Endodermal cell (in vitro differentiated cells): ENCODE measurements around the gene FAM53C. TPM values are rescaled to one million over a fixed set of nuclear protein-coding genes. Genes with fewer than 3 reads are reported as not detected.
A peak's percentile ranks its signal among the peaks of the same experiment; 100 is the strongest.

Source experiments
- DNase-seq: peaks from one replicate; pipeline ENCODE4 v3.0.0-alpha.2; 2017
- H3K27ac ChIP-seq: 2 replicates; pipeline ENCODE4 v1.5.1; 2013; ENCODE audit warnings: mild to moderate bottlenecking, low read depth, low read length, moderate library complexity
- H3K27me3 ChIP-seq: 2 replicates; pipeline ENCODE4 v1.6.1; 2013; ENCODE audit warnings: mild to moderate bottlenecking, low read length, moderate library complexity; ENCODE audit not compliant: insufficient read depth, control insufficient read depth, poor library complexity, severe bottlenecking
- H3K36me3 ChIP-seq: 2 replicates; pipeline ENCODE4 v1.7.0; 2013; ENCODE audit warnings: mild to moderate bottlenecking, low read length, moderate library complexity; ENCODE audit not compliant: control insufficient read depth, insufficient read depth
- H3K4me1 ChIP-seq: one replicate; pipeline ENCODE4 v1.7.0; 2013; ENCODE audit warnings: low read length; ENCODE audit not compliant: control insufficient read depth, insufficient read depth
- H3K4me3 ChIP-seq: 2 replicates; pipeline ENCODE4 v1.5.1; 2013; ENCODE audit warnings: mild to moderate bottlenecking, low read length, moderate library complexity
- H3K9ac ChIP-seq: 2 replicates; pipeline ENCODE4 v1.6.1; 2013; ENCODE audit warnings: mild to moderate bottlenecking, low read length, moderate library complexity; ENCODE audit not compliant: poor library complexity, severe bottlenecking; ENCODE audit errors: extremely low read depth
- H3K9me3 ChIP-seq: 2 replicates; pipeline ENCODE4 v1.6.1; 2013; ENCODE audit warnings: mild to moderate bottlenecking, low read length, moderate library complexity; ENCODE audit not compliant: control insufficient read depth
- H3K27ac Mint-ChIP-seq: 2 replicates; pipeline ENCODE4 v1.8.0; 2020; ENCODE audit warnings: mixed read lengths
- H3K27me3 Mint-ChIP-seq: 2 replicates; pipeline ENCODE4 v1.8.0; 2021; ENCODE audit warnings: mild to moderate bottlenecking, mixed read lengths; ENCODE audit not compliant: insufficient read depth
- H3K36me3 Mint-ChIP-seq: 2 replicates; pipeline ENCODE4 v1.8.0; 2020; ENCODE audit warnings: low read depth, mixed read lengths
- H3K4me1 Mint-ChIP-seq: 2 replicates; pipeline ENCODE4 v1.8.0; 2020; ENCODE audit warnings: mixed read lengths
- H3K4me3 Mint-ChIP-seq: 2 replicates; pipeline ENCODE4 v1.8.0; 2020; ENCODE audit warnings: mild to moderate bottlenecking, moderate library complexity, mixed read lengths
- H3K9me3 Mint-ChIP-seq: 2 replicates; pipeline ENCODE4 v1.8.0; 2020; ENCODE audit warnings: mild to moderate bottlenecking, mixed read lengths
- WGBS, 2 experiments: methylation state at CpG; one replicate each; pipeline versions ENCODE4 v1.1.5 to v1.1.7; 2013; ENCODE audit warnings: missing lambda C conversion rate in 2 of 2, mixed read lengths in 1 of 2; ENCODE audit not compliant: insufficient coverage in 1 of 2, insufficient read length in 1 of 2; 5-methylcytosine and 5-hydroxymethylcytosine counted together
- total RNA-seq, 2 donors: library from RNA; stranded (reverse); fragmentation: NEBNext Ultra II Directional in 1 of 2; extraction: Animal tissue kit (Norgen Biotek cat#: 25700) in 1 of 2; gene quantifications; 2 replicates in 1 of 2; 3 replicates in 1 of 2; pipeline ENCODE4 v1.2.1, GENCODE V29; 2021
- TF ChIP-seq, protein P1 (sequence below): fragments of 200-600 bp; sonication (generic); conservative IDR thresholded peaks from 2 replicates; pipeline ENCODE4 v1.5.0; 2021; ENCODE audit warnings: antibody characterized with exemption, mild to moderate bottlenecking

FAM53C gene
- total RNA-seq, 2 donors from 2014 or later: 41.6 to 46.4 TPM

DNA sequence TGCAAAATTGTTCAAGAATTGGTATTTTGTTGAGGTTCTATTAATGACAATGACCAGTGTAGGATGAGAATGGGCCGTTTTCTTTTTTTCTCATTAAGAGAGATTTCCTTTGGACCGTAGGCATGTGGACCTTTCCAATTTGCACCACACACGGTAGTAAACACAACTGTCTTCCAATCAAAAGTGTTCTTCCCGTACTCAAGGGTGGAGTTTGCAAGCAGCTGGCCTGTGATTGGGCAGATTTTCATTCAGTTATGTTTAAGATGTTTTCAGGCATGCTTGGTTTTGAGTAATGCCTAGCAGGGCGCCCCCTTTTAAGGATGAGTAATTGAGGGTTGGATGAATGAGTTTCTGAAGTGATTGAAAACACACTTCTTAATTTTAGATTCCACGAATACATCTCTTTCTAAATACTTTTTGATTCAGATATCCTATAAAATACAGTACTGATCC, 16.9 kb downstream of the FAM53C start:
- Histone ChIP-seq H3K4me3 (peak overlapping the region; percentile 93), H3K36me3 (peaks cover 6% of the 10 kb centered on the region), H3K4me1 (no peaks in the 10 kb centered on the region), H3K27me3 (no peaks in the 10 kb centered on the region), H3K27ac (no peak overlapping the region), H3K9ac (no peak overlapping the region), H3K9me3 (peaks cover 6% of the 10 kb centered on the region)
- H3K36me3 Mint-ChIP-seq: peaks cover 17% of the 10 kb centered on the region
- TF ChIP-seq, protein P1, sequence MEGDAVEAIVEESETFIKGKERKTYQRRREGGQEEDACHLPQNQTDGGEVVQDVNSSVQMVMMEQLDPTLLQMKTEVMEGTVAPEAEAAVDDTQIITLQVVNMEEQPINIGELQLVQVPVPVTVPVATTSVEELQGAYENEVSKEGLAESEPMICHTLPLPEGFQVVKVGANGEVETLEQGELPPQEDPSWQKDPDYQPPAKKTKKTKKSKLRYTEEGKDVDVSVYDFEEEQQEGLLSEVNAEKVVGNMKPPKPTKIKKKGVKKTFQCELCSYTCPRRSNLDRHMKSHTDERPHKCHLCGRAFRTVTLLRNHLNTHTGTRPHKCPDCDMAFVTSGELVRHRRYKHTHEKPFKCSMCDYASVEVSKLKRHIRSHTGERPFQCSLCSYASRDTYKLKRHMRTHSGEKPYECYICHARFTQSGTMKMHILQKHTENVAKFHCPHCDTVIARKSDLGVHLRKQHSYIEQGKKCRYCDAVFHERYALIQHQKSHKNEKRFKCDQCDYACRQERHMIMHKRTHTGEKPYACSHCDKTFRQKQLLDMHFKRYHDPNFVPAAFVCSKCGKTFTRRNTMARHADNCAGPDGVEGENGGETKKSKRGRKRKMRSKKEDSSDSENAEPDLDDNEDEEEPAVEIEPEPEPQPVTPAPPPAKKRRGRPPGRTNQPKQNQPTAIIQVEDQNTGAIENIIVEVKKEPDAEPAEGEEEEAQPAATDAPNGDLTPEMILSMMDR: peak; percentile 13
- DNase-seq: peak; percentile 78
- H3K27ac Mint-ChIP-seq: peak overlapping the region; percentile 92
- H3K4me1 Mint-ChIP-seq: peaks cover 23% of the 10 kb centered on the region
- peaks cover 10% of the 10 kb centered on the region for H3K9me3 Mint-ChIP-seq
- 10 to 40% methylated on average over 2 to 6 of the region's 6 CpGs for WGBS, 2 experiments
- peak overlapping the region; percentile 89 for H3K4me3 Mint-ChIP-seq
- H3K27me3 Mint-ChIP-seq: no peaks in the 10 kb centered on the region

DNA sequence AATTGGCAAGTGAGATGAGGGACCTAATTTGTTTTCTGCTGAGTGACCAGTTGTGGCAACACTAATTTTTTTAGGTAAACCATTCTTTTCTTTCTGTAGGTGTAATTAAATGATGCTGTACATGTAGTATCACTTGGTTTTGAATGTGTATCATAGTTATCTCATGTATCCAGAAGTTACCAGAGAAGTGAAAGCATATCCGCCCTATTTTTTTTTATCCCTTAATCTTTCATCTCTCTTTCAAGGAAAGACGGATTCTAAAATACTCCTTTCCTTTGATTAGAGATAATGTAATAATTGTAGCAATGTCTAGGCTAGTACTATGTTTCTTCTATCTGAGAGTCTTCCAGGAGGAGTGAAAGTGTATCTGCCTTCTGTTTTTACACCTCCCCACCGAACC, 21.6 kb downstream of the FAM53C start:
- H3K36me3 ChIP-seq: peaks cover 3% of the 10 kb centered on the region
- no peaks in the 10 kb centered on the region for H3K9me3 ChIP-seq
- Mint-ChIP-seq H3K36me3 (peaks cover 2% of the 10 kb centered on the region), H3K9me3 (no peaks in the 10 kb centered on the region), H3K4me3 (no peak overlapping the region), H3K27ac (no peak overlapping the region), H3K27me3 (no peaks in the 10 kb centered on the region), H3K4me1 (peaks cover 12% of the 10 kb centered on the region)
- H3K27me3 ChIP-seq: no peaks in the 10 kb centered on the region
- H3K4me3 ChIP-seq: no peak overlapping the region
- no peaks in the 10 kb centered on the region for H3K4me1 ChIP-seq
- DNase-seq: no peak
- TF ChIP-seq, protein P1: no peak
- no peak overlapping the region for H3K27ac ChIP-seq
- WGBS, 2 experiments: no CpG with 5 or more reads among the region's 3 CpGs
- H3K9ac ChIP-seq: no peak overlapping the region

DNA sequence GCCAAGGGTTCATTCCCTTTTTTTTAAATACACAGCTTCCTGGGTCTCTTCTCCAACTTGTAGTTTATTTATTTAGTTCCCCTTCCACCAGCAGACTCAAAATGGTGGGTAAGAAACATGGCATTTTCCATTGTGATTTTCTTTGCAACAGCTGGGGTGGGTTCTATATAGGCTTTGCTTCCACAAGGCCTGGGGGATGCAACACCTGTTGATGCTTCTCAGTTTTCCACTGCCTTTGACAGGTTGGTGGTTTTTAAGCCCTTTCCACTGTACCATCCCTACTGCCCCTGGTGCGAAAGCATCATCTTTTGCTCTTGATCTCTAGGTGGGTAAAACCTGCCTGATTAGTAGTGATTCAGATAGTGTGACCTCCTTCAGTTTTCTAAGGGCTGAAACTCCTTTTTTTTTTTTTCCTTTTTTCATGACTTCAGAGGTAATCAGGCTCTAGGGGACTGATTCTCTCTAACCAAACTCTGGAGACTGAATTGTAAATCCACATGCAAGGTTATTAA, 22.9 kb downstream of the FAM53C start:
- H3K4me1 ChIP-seq: no peaks in the 10 kb centered on the region
- 100% methylated on average over 1 of the region's 1 CpG; no CpG with 5 or more reads in 1 of the 2 experiments for WGBS, 2 experiments
- no peak overlapping the region for H3K9ac ChIP-seq
- Mint-ChIP-seq H3K27me3 (no peaks in the 10 kb centered on the region), H3K4me1 (no peaks in the 10 kb centered on the region), H3K9me3 (no peaks in the 10 kb centered on the region), H3K27ac (no peak overlapping the region), H3K36me3 (peaks cover 2% of the 10 kb centered on the region), H3K4me3 (no peak overlapping the region)
- peaks cover 3% of the 10 kb centered on the region for H3K36me3 ChIP-seq
- no peak overlapping the region for H3K4me3 ChIP-seq
- no peak for DNase-seq
- no peaks in the 10 kb centered on the region for H3K27me3 ChIP-seq
- no peak overlapping the region for H3K27ac ChIP-seq
- TF ChIP-seq, protein P1: no peak
- H3K9me3 ChIP-seq: no peaks in the 10 kb centered on the region
